GM18517 (cell line): ENCODE results near the gene RNF125.
A peak's percentile ranks its signal among the peaks of the same experiment; 100 is the strongest.
"Not testable (repeated sequence)": the region's sequence is repeated elsewhere in the genome, so short reads cannot be mapped to it uniquely, and the experiment has no call there.

ENCODE experiments used
- ATAC-seq: cut with Tn5 transposase; IDR thresholded peaks from one replicate; pipeline ENCODE4 v1.9.1; 2021; ENCODE audit warnings: mild to moderate bottlenecking, moderate library complexity; ENCODE audit not compliant: unreplicated experiment

The RNF125 gene

GRCh38 chr18:32083781-32084180 lies 65.2 kb downstream of the RNF125 start:
- no peak for ATAC-seq

- ATAC-seq = no peak
Observed at GRCh38 chr18:32086881-32087280, 68.3 kb downstream of the RNF125 start.

GRCh38 chr18:32090831-32091230 lies 72.2 kb downstream of the RNF125 start:
- ATAC-seq = not testable (repeated sequence)

GRCh38 chr18:32091325-32091723 lies 72.7 kb downstream of the RNF125 start:
- ATAC-seq = peak; percentile 0

- peak; percentile 56 for ATAC-seq
Observed at GRCh38 chr18:32091724-32092421, 73.2 kb downstream of the RNF125 start, which contains the start of gene RNF138. RNF138 (plus strand) TSS chr18:32091874; CDS start chr18:32092777, 903 bp downstream.

GRCh38 chr18:32092422-32093101 lies 73.9 kb downstream of the RNF125 start:
- peak; percentile 68 for ATAC-seq

GRCh38 chr18:32093102-32093511 lies 74.5 kb downstream of the RNF125 start:
- ATAC-seq = peak; percentile 31

GRCh38 chr18:32093523-32093922 lies 74.9 kb downstream of the RNF125 start:
- no peak for ATAC-seq

- ATAC-seq = no peak
Observed at GRCh38 chr18:32095192-32095899, 76.7 kb downstream of the RNF125 start.

- ATAC-seq = no peak
Observed at GRCh38 chr18:32095900-32096229, 77.2 kb downstream of the RNF125 start.

GRCh38 chr18:32096946-32097345 lies 78.3 kb downstream of the RNF125 start:
- no peak for ATAC-seq

- no peak for ATAC-seq
Observed at GRCh38 chr18:32104516-32104915, 85.9 kb downstream of the RNF125 start.

GRCh38 chr18:32110005-32110404 lies 91.4 kb downstream of the RNF125 start:
- no peak for ATAC-seq

GRCh38 chr18:32111706-32112105 lies 93.1 kb downstream of the RNF125 start:
- ATAC-seq = no peak

- no peak for ATAC-seq
Observed at GRCh38 chr18:32112826-32113225, 94.2 kb downstream of the RNF125 start.

- no peak for ATAC-seq
Observed at GRCh38 chr18:32114293-32114942, 95.8 kb downstream of the RNF125 start.

- no peak for ATAC-seq
Observed at GRCh38 chr18:32122039-32122438, 103.4 kb downstream of the RNF125 start.
